Measurements from ENCODE around the gene CRYGB.

CRYGB gene

DNA sequence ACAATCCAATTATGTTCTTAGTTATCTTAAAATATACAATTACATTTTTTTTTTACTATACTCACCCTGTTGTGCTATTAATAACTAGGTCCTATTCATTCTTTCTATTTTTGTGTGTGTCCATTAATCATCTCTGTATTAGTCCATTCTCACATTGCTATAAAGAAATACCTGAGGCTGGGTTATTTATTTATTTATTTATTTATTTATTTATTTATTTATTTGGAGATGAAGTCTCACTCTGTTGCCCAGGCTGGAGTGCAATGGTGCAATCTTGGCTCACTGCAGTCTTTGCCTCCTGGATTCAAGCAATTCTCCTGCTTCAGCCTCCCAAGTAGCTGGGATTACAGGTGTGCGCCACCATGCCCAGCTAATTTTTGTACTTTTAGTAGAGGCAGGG lies 47.3 kb downstream of the CRYGB start (continued):
- TF ChIP-seq, protein P1, sequence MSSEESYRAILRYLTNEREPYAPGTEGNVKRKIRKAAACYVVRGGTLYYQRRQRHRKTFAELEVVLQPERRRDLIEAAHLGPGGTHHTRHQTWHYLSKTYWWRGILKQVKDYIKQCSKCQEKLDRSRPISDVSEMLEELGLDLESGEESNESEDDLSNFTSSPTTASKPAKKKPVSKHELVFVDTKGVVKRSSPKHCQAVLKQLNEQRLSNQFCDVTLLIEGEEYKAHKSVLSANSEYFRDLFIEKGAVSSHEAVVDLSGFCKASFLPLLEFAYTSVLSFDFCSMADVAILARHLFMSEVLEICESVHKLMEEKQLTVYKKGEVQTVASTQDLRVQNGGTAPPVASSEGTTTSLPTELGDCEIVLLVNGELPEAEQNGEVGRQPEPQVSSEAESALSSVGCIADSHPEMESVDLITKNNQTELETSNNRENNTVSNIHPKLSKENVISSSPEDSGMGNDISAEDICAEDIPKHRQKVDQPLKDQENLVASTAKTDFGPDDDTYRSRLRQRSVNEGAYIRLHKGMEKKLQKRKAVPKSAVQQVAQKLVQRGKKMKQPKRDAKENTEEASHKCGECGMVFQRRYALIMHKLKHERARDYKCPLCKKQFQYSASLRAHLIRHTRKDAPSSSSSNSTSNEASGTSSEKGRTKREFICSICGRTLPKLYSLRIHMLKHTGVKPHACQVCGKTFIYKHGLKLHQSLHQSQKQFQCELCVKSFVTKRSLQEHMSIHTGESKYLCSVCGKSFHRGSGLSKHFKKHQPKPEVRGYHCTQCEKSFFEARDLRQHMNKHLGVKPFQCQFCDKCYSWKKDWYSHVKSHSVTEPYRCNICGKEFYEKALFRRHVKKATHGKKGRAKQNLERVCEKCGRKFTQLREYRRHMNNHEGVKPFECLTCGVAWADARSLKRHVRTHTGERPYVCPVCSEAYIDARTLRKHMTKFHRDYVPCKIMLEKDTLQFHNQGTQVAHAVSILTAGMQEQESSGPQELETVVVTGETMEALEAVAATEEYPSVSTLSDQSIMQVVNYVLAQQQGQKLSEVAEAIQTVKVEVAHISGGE (tag by site-specific recombination; conservative IDR thresholded peaks at IDR 0.05; ENCODE audit: low read depth), result peak; percentile 64; the same call in 1 of the 2 replicates
- TF ChIP-seq ZNF664 (tag by site-specific recombination; IDR thresholded peaks at IDR 0.05) (peak; percentile 44; the same call in 1 of the 2 replicates), ZNF560 (tag by site-specific recombination; IDR thresholded peaks at IDR 0.05; ENCODE audit: borderline replicate concordance) (0 out of 2 replicates have a peak, but pooled peaks have one; percentile 32), ZNF140 (tag by site-specific recombination; IDR thresholded peaks at IDR 0.05) (peak; percentile 59; the same call in 1 of the 2 replicates), ZFP3 (tag by site-specific recombination; IDR thresholded peaks at IDR 0.05; ENCODE audit: low read depth) (0 out of 2 replicates have a peak, but pooled peaks have one; percentile 19), ZNF558 (tag by site-specific recombination; IDR thresholded peaks at IDR 0.05) (0 out of 2 replicates have a peak, but pooled peaks have one; percentile 32), ZNF433 (tag by site-specific recombination; IDR thresholded peaks at IDR 0.05; ENCODE audit: low read depth) (peak; percentile 50; the same call in 1 of the 2 replicates)
- TF ChIP-seq, protein P2, sequence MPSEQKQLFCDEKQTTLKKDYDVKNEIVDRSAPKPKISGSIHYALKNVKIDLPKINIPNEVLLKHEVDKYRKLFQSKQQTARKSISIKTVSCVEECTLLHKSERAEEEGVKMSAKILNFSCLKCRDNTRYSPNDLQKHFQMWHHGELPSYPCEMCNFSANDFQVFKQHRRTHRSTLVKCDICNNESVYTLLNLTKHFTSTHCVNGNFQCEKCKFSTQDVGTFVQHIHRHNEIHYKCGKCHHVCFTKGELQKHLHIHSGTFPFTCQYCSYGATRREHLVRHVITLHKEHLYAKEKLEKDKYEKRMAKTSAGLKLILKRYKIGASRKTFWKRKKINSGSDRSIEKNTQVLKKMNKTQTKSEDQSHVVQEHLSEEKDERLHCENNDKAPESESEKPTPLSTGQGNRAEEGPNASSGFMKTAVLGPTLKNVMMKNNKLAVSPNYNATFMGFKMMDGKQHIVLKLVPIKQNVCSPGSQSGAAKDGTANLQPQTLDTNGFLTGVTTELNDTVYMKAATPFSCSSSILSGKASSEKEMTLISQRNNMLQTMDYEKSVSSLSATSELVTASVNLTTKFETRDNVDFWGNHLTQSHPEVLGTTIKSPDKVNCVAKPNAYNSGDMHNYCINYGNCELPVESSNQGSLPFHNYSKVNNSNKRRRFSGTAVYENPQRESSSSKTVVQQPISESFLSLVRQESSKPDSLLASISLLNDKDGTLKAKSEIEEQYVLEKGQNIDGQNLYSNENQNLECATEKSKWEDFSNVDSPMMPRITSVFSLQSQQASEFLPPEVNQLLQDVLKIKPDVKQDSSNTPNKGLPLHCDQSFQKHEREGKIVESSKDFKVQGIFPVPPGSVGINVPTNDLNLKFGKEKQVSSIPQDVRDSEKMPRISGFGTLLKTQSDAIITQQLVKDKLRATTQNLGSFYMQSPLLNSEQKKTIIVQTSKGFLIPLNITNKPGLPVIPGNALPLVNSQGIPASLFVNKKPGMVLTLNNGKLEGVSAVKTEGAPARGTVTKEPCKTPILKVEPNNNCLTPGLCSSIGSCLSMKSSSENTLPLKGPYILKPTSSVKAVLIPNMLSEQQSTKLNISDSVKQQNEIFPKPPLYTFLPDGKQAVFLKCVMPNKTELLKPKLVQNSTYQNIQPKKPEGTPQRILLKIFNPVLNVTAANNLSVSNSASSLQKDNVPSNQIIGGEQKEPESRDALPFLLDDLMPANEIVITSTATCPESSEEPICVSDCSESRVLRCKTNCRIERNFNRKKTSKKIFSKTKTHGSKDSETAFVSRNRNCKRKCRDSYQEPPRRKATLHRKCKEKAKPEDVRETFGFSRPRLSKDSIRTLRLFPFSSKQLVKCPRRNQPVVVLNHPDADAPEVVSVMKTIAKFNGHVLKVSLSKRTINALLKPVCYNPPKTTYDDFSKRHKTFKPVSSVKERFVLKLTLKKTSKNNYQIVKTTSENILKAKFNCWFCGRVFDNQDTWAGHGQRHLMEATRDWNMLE (tag by site-specific recombination; conservative IDR thresholded peaks at IDR 0.05; ENCODE audit: low read depth), result peak; percentile 77

DNA sequence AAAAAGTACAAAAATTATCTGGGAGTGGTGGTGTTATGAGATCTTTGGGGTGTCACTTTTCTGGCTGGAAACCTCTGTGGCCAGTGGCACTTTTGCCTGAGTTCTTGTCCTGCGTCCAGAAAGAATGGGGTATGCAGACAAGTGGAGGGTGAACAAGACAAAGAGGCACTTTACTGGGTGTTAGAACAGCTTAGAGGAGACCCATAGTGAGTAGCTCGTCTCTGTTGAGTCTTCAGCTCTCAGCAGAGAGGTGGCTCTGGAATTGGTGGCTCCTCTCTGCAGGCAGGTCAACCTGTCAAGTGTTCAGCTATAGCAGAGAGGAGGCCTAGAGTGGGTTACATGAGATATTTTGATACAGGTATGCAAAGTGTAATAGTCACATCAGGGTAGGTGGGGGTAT lies 47.7 kb downstream of the CRYGB start:
- H3K9me3 ChIP-seq (ENCODE audit: control insufficient read depth, insufficient read depth, low read depth, low read length), result no peaks in the 10 kb centered on the region
- no peaks in the 10 kb centered on the region for H3K36me3 ChIP-seq (ENCODE audit: control insufficient read depth in 2 of 2, insufficient read depth in 1 of 2, low read length in 2 of 2)
- POLR2A ChIA-PET, result no interaction called here
- CTCF ChIA-PET, result no interaction called here
- TF ChIP-seq ZBTB1 (tag by site-specific recombination; IDR thresholded peaks at IDR 0.05) (no peak), ZNF266 (tag by site-specific recombination; IDR thresholded peaks at IDR 0.05; ENCODE audit: low read depth) (no peak)
- TF ChIP-seq, protein P3, sequence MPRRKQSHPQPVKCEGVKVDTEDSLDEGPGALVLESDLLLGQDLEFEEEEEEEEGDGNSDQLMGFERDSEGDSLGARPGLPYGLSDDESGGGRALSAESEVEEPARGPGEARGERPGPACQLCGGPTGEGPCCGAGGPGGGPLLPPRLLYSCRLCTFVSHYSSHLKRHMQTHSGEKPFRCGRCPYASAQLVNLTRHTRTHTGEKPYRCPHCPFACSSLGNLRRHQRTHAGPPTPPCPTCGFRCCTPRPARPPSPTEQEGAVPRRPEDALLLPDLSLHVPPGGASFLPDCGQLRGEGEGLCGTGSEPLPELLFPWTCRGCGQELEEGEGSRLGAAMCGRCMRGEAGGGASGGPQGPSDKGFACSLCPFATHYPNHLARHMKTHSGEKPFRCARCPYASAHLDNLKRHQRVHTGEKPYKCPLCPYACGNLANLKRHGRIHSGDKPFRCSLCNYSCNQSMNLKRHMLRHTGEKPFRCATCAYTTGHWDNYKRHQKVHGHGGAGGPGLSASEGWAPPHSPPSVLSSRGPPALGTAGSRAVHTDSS (tag by site-specific recombination; IDR thresholded peaks at IDR 0.05), result no peak
- no peaks in the 10 kb centered on the region for H3K4me1 ChIP-seq (ENCODE audit: control insufficient read depth, insufficient read depth, low read length)
- no peak overlapping the region for H3K27ac ChIP-seq (ENCODE audit: extremely low read depth, low read depth, low read length)
- H3K4me3 ChIP-seq (ENCODE audit: low read depth, low read length), result no peak overlapping the region

DNA sequence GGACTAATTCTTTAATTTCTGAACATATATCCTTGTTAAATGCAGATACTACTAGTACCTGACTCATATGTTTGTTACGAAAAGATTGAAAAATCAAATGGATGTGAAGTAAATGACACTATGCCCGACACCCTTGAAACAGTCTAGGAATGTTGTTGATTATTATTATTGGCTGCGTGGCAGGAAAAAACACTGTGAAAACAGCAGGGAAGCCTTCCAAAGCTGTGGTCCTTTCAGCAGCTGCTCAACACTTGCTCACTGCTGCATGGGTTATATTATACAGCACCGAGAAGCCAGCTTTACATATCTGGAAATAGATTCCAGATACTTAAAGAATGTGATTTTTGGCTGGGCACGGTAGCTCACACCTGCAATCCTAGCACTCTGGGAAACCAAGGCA lies 48.2 kb downstream of the CRYGB start:
- no peak overlapping the region for H3K27ac ChIP-seq (ENCODE audit: extremely low read depth, low read depth, low read length)
- CTCF ChIA-PET, result no interaction called here
- H3K4me1 ChIP-seq (ENCODE audit: control insufficient read depth, insufficient read depth, low read length), result no peaks in the 10 kb centered on the region
- H3K36me3 ChIP-seq (ENCODE audit: control insufficient read depth in 2 of 2, insufficient read depth in 1 of 2, low read length in 2 of 2), result no peaks in the 10 kb centered on the region
- H3K4me3 ChIP-seq (ENCODE audit: low read depth, low read length), result no peak overlapping the region
- H3K9me3 ChIP-seq (ENCODE audit: control insufficient read depth, insufficient read depth, low read depth, low read length), result no peaks in the 10 kb centered on the region
- POLR2A ChIA-PET, result no interaction called here
- TF ChIP-seq ZNF777 (tag by site-specific recombination; IDR thresholded peaks at IDR 0.05; ENCODE audit: borderline replicate concordance) (no peak), ZNF658 (tag by site-specific recombination; IDR thresholded peaks at IDR 0.05) (no peak), ZNF2 (tag by site-specific recombination; IDR thresholded peaks at IDR 0.05) (no peak), ZNF404 (tag by site-specific recombination; IDR thresholded peaks at IDR 0.05) (no peak), ZNF629 (tag by site-specific recombination; IDR thresholded peaks at IDR 0.05) (no peak), ZNF112 (tag by site-specific recombination; IDR thresholded peaks at IDR 0.05) (no peak), GLIS2 (tag by site-specific recombination; IDR thresholded peaks at IDR 0.05) (no peak), ZNF16 (tag by site-specific recombination; IDR thresholded peaks at IDR 0.05; ENCODE audit: low read depth) (no peak), ZNF549 (tag by site-specific recombination; IDR thresholded peaks at IDR 0.05) (no peak), ZNF214 (tag by site-specific recombination; IDR thresholded peaks at IDR 0.05; ENCODE audit: borderline replicate concordance) (no peak), SP3 (tag by site-specific recombination; IDR thresholded peaks at IDR 0.05) (no peak)
- TF ChIP-seq, protein P4, sequence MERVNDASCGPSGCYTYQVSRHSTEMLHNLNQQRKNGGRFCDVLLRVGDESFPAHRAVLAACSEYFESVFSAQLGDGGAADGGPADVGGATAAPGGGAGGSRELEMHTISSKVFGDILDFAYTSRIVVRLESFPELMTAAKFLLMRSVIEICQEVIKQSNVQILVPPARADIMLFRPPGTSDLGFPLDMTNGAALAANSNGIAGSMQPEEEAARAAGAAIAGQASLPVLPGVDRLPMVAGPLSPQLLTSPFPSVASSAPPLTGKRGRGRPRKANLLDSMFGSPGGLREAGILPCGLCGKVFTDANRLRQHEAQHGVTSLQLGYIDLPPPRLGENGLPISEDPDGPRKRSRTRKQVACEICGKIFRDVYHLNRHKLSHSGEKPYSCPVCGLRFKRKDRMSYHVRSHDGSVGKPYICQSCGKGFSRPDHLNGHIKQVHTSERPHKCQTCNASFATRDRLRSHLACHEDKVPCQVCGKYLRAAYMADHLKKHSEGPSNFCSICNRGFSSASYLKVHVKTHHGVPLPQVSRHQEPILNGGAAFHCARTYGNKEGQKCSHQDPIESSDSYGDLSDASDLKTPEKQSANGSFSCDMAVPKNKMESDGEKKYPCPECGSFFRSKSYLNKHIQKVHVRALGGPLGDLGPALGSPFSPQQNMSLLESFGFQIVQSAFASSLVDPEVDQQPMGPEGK (tag by site-specific recombination; IDR thresholded peaks at IDR 0.05), result no peak

Data from HEK293 (cell line).